ENCODE measurements around the gene TMEM132E. TPM values are rescaled to one million over a fixed set of nuclear protein-coding genes. Genes with fewer than 3 reads are reported as not detected.

The TMEM132E gene
- total and polyA plus RNA-seq, 10 of the 15 experiments (the other 5 are each of a cell fraction or from before 2014, with no cell fraction given): not detected

GRCh38 chr17:34668206-34668605 lies 88.8 kb downstream of the TMEM132E start (continued):
- no peak for TF ChIP-seq ZNF687 (IDR thresholded peaks at IDR 0.05)
- TF ChIP-seq HCFC1 (IDR thresholded peaks at IDR 0.05; ENCODE audit: low read length): no peak
- no peak for TF ChIP-seq POLR2AphosphoS2 (IDR thresholded peaks at IDR 0.05; ENCODE audit: low read depth, low read length)
- no peak for TF ChIP-seq ZBTB40 (IDR thresholded peaks at IDR 0.05; ENCODE audit: borderline replicate concordance)
- TF ChIP-seq TCF12 (IDR thresholded peaks at IDR 0.05; ENCODE audit: low read depth, low read length): no peak
- no peak for TF ChIP-seq BCLAF1 (IDR thresholded peaks at IDR 0.05)
- no peak for TF ChIP-seq KAT2A (conservative IDR thresholded peaks at IDR 0.05; ENCODE audit: control insufficient read depth, low read depth, low read length)
- TF ChIP-seq POLR2AphosphoS5 (IDR thresholded peaks at IDR 0.05; ENCODE audit: low read length): no peak
- no peak for TF ChIP-seq CHD2 (IDR thresholded peaks at IDR 0.05; ENCODE audit: borderline replicate concordance, low read depth, low read length)
- TF ChIP-seq RAD51 (IDR thresholded peaks at IDR 0.05): no peak
- TF ChIP-seq MLLT1 (IDR thresholded peaks at IDR 0.05): no peak
- no peak for TF ChIP-seq SPI1 (IDR thresholded peaks at IDR 0.05; ENCODE audit: borderline replicate concordance, insufficient read depth, low read depth, low read length)
- TF ChIP-seq MAX (IDR thresholded peaks at IDR 0.05; ENCODE audit: low read depth, low read length): no peak
- TF ChIP-seq CBX5 (IDR thresholded peaks at IDR 0.05; ENCODE audit: low read depth): no peak

Data from GM12878 (cell line).